Activated CD4-positive, alpha-beta T cell treated with anti-CD3 and anti-CD28 coated beads for 48 hours (primary cell): ENCODE measurements around the gene TK1.
A peak's percentile ranks its signal among the peaks of the same experiment; 100 is the strongest.
"Not testable (repeated sequence)": the region's sequence is repeated elsewhere in the genome, so short reads cannot be mapped to it uniquely, and the experiment has no call there.

ENCODE experiments used
- DNase-seq: peaks from one replicate; pipeline ENCODE4 v3.0.0-alpha.2; 2020

Gene TK1

DNA sequence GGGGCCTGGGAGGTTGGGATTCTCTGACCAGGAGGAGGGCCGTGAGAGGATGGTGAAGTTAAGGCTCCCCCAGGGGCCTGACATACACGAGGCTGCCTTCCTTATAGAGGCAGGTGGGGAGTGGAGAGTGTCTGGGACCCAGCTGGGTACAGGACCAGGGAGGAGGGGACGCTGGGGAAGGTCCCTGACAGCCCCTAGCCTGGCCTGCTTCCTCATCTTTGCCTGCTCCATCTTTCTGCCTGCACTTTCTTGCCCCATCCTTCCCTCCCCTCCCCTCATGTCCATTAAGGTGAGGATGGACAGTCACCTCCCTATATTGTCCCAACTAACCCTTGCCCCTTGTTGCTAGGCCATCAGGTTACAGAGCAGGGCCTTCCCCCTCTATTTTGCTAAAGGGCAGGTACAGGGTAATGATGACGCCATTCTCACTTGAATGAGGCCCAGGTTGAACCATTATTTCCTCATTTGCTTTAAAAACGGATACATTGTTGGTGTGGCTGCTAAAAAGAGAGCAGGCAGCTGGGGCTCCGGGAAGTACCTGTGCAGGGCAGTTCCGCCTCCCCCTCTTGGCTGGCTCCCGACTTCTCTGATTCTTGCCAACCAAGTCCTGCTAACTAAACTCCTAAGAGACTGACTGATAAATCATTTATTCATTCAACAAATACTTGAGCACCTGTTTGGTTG is 39.4 kb downstream of the TK1 start:
- DNase-seq = no peak

DNA sequence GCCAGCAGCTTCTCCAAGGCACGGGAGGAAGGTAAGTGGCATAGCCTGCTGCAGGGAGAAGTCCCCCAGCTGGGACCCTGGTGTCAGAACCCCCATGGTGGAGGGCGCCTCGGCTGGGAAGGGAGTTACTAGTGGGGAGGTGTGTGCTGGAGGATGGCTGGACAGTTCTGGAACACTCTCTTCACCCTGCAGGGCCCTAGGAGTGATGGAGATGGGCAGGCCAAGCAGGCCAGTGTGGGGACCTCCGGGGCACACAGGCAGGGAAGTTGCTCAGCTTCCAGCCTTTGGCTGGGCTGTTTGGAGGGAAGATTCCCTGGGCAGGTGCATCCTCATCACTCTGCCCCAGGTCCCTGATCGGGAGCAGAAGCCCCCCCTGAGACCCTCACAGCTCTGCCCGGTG is 40.0 kb downstream of the TK1 start:
- no peak for DNase-seq

DNA sequence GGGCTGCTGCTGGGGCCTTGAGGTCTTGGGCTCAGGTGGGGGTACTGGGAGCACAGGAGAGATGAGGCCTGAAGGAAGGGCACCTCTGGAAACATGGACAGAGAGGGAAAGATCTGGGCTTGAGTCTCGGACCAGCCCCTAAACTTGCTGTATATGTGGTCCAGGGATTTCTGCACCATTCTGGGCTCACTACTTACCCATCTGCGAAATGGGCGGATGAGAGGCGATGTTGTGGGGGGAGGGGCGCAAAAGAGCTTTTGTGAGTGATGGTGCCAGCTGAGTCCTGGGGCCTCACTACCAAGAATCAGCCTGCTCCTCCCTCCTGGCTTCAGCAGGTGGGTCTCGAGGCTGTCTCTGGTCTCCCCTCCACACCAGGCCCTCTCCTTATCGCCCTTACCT is 40.4 kb downstream of the TK1 start:
- no peak for DNase-seq

- DNase-seq = no peak
Measured at GRCh38 chr17:78144736-78145641, 41.9 kb downstream of the TK1 start.

- no peak for DNase-seq
Measured at GRCh38 chr17:78144147-78144719, 42.6 kb downstream of the TK1 start.

GRCh38 chr17:78143214-78144146 is 43.4 kb downstream of the TK1 start:
- no peak for DNase-seq

- no peak for DNase-seq
Measured at GRCh38 chr17:78142119-78142861, 44.6 kb downstream of the TK1 start.

DNA sequence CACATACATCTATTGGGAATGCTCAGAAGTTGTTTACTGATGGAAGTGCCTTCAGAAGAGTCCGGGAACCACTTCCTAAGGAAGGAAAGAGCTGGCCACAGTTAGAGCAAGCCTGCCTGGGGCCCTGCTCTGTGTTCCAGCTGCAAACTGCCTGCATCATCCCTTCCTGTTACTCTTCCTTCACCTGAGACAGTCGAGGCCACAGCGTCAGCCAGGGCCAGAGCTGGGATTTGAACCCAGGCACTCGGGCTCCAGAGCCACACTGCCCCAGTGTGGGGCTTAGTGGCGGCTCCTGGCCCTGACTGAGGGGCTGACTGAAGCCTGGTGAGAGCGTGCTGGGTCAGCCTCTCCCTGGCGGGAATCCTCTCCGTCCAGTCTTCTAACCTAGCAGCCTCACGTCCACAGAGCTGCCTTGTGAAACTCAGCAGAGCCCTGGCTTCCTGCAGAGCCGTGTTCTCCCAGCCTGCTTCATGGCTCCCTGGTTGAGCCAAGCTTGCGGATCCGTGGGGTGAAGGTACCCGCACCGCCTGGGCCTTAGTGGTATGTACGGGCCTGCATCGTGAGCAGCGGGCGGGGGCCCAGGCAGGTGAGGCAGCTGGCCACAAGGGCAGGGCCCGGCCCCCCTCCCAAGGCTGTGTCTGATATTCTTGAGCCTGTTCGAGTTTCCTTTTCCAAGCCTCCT is 45.3 kb downstream of the TK1 start:
- DNase-seq = no peak

DNA sequence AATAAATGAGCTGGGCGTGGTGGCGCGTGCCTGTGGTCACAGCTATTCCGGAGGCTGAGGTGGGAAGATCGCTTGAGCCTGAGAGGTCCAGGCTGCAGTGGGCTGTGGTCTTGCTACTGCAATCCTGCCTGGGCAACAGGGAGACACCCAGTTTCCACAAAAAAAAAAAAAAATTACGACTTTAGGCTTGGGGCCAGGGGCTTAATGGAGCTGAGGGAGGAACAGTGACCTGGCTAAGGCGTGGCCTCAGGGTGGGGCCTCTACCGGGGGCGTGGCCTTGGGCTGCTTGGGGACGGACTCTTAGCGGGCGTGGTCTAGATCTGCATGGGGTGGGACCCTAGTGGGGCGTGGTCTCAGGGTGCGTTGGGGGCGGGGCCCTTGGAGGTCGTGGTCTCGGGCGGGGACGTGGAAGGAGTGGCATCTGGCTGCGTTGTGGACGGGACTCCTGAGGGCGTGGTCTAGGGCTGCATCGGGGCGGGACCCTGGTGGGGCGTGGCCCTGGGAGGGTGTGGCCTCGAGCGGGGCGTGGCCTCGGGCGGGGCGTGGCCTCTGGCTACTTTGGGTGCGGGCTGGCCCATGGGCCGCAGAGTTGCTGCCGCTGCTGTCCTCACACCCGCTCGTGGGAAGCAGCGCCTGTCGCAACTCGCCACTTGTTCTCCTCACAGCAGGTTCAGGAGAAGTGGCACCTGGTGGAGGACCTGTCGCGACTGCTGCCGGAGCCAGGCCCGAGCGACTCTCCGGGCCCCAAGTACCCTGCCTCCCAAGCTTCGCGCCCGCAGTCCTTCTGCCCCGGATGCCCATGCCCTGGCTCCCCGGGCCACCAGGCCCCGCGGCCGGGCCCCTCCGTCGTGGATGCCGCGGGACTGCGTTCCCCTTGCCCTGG is 46.4 kb downstream of the TK1 start:
- peak; percentile 99 for DNase-seq

DNA sequence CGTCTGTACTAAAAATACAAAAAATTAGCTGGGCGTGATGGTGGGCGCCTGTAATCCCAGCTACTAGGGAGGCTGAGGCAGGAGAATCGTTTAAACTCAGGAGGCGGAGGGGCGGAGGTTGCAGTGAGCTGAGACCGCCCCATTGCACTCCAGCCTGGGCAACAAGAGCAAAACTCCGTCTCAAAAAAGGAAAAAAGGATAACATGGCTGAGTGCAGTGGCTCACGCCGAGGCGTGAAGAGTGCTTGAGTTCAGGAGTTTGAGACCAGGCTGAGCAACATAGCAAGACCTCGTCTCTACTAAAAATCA is 47.0 kb downstream of the TK1 start:
- DNase-seq = not testable (repeated sequence)

DNA sequence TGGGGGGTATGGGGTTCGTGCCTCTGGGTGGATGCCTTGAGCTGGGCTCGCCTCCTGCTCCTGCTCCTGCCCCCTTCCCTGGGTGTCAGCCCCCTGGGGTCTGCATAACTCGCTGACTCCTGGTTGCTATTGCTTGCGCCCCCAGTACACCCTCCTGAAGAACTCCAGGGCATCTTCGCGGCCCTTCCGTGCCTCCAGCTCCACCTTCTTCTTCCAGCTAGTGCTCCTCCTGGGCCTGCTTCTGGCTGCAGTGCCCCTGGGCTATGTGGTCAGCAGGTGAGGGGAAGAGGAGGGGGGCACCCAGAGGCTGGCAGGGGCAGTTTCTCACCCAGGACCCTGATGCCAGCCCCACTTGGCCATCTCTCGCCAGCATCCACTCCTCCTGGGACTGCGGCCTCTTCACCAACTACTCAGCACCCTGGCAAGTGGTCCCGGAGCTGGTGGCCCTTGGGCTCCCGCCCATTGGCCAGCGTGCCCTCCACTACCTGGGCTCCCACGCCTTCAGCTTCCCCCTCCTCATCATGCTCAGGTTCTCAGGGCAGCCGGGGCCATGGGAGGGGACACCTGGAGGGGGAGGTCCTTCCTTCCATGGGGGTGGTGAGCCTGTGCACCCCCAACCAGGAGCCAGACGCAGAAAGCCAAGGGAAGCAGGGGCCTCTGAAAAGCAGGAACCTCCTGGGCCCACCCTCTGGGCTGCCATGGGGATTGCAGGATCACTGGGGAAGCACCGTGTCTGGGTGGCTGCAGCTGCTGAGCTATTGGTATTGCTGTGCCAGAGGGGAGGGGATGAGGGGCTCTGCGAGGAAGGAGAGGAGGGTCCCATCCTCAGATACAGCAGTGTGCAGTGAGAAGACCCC is 48.4 kb downstream of the TK1 start:
- DNase-seq = no peak

DNA sequence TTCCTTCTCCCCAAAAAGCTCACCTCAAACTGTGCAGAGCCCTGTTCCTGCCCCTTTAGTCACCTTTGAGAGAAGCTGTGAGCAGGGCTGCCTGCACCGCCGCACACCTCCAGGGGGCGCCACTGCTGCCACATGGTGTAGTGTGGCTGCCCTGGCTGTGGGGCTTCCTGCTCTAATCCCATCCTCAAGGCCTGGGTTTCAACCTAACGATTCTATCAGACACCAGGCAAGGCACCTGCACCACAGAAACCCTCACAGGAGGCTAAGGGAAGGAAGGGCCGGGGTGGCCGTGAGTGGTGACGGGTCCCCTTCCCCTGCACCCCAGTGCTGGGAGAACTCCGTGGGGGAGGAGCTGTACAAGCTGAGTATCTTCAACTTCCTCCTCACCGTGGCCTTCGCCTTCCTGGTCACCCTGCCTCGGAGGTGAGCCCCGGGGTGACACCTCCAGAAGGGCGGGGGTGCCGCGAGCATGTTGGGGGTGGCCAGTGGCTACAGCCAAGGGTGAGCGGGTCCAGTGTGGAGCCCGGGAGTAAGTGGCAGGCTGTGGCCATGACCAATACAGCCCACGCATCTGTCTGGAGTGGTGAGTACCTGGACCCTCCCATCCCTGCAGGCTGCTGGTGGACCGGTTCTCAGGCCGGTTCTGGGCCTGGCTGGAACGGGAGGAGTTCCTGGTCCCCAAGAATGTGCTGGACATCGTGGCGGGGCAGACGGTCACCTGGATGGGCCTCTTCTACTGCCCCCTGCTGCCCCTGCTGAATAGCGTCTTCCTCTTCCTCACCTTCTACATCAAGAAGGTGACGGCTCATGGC is 49.3 kb downstream of the TK1 start:
- DNase-seq = peak; percentile 75

- no peak for DNase-seq
Measured at GRCh38 chr17:78135858-78136500, 50.9 kb downstream of the TK1 start.

- no peak for DNase-seq
Measured at GRCh38 chr17:78134899-78135385, 51.9 kb downstream of the TK1 start.

DNA sequence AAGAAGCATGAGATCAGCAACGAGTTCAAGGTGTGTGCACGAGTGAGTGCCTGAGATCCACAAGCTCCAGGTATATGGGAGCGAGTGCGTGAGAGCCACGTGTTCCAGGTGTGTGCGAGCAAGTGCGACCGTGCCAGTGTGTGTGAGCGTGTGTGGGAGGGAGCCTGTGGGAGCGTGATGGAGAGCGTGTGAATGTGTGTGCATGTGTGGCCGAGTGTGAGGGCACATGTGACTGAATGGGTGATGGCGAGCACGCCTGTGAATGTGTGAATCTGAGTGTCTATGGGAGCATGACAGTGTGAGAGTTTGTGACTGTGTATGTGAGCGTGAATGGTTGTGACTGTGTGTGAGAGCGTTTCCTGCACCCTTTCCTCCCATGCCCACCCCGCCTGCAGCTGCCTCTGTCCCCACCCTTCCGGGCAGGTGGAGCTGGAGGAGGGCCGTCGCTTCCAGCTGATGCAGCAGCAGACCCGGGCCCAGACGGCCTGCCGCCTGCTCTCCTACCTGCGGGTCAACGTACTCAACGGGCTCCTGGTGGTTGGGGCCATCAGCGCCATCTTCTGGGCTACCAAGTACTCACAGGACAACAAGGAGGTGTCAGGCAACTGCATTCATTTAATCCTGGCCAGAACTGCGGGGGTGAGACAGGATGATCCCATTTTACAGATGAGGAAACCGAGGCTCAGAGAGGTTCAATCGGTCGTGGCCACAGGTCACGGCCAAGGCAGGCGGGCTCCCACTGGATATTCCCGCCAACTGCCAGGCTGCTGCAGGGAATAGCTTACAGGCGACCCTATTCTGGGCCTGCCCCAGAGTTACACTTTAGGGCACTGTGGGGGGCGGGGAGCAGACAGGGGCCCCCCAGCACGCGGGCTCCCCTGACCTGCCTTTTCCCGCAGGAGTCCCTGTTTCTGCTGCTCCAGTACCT is 52.6 kb downstream of the TK1 start:
- peak; percentile 83 for DNase-seq

DNA sequence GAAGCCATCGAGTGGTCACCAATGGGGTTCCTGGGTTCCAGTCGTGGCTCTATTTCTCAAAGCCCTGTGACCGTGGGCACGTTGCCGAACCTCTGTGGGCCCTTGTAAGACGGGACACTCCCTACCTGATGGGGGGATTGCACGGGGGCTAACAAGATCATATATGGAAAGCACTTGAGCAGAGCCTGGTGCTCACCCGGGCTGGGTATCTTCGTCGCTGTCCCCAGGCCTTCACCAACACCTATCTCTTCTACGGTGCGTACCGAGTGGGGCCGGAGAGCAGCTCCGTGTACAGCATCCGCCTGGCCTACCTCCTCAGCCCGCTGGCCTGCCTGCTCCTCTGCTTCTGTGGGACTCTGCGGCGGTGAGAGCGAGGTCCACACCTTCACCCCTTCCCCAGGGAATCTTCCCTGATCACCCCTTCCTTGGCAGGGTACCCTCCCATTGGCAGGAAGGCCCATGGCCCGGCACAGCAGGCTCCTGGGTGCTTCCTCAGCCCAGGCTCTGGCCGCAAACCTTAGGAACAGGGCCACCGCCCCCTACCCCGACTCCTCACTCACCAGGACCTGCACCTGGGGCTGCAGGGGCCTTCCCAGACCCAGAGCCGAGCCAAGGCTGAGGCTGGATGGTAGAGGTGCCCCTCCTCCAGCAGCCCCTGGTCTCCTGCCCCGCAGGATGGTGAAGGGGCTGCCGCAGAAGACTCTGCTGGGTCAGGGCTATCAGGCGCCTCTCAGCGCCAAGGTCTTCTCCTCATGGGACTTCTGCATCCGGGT is 53.5 kb downstream of the TK1 start:
- no peak for DNase-seq
